Astrocyte of the cerebellum (primary cell): Measurements from ENCODE around the gene OPCML.

Source experiments
- DNase-seq: peaks from one replicate; pipeline ENCODE4 v3.0.0-alpha.2; 2011; ENCODE audit warnings: low read depth
- H3K4me3 ChIP-seq: 2 replicates; pipeline ENCODE4 v1.5.1; 2011; ENCODE audit warnings: mild to moderate bottlenecking, low read depth, low read length, moderate library complexity
- in situ Hi-C: cut with HindIII; loops from 2 replicates; pipeline ENCODE4 v1.10.0; 2017; ENCODE audit warnings: low sequenced_read_pairs
- TF ChIP-seq, protein P1 (sequence below): IDR thresholded peaks from 2 replicates; pipeline ENCODE4 v1.5.1; 2012; ENCODE audit warnings: low read length, low read depth, moderate library complexity, mild to moderate bottlenecking; ENCODE audit errors: missing control alignments

OPCML gene

GRCh38 chr11:132941761-132942160, 590.5 kb downstream of the OPCML start:
- in situ Hi-C loops, result no loop called here
- TF ChIP-seq, protein P1, sequence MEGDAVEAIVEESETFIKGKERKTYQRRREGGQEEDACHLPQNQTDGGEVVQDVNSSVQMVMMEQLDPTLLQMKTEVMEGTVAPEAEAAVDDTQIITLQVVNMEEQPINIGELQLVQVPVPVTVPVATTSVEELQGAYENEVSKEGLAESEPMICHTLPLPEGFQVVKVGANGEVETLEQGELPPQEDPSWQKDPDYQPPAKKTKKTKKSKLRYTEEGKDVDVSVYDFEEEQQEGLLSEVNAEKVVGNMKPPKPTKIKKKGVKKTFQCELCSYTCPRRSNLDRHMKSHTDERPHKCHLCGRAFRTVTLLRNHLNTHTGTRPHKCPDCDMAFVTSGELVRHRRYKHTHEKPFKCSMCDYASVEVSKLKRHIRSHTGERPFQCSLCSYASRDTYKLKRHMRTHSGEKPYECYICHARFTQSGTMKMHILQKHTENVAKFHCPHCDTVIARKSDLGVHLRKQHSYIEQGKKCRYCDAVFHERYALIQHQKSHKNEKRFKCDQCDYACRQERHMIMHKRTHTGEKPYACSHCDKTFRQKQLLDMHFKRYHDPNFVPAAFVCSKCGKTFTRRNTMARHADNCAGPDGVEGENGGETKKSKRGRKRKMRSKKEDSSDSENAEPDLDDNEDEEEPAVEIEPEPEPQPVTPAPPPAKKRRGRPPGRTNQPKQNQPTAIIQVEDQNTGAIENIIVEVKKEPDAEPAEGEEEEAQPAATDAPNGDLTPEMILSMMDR, result no peak
- DNase-seq, result no peak
- H3K4me3 ChIP-seq, result no peak overlapping the region

DNA sequence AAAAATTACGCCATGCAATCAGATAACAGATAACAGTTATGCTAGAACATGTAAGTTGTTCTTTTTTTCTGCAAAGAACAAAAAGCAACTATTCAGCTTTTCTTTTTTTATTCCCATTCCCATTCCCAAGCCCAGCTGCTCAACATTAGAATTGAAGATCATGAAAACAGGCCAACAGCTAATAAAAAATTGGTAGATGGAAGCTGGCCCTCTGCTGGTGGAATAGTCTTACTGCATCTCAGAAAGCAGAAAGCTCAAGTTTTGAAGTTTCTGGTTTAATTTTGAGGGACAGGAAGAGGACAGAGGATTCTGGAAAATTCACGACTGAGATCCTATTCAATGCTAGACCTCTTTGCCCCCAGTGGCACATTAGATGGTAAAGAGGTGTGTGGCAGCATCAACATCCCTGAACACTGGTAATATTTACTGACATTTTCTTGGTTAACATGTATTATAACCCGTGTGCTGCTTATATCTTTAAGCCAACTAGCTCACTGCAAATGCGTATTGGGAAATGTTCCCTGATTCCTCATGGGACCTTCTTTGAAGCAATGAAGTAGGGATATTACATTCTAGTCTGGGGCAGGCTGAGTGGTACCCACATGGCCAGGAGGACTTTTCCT, 591.2 kb downstream of the OPCML start:
- in situ Hi-C loops, result no loop called here
- peak; percentile 19 for DNase-seq
- TF ChIP-seq, protein P1, result peak; percentile 88
- H3K4me3 ChIP-seq, result no peak overlapping the region

DNA sequence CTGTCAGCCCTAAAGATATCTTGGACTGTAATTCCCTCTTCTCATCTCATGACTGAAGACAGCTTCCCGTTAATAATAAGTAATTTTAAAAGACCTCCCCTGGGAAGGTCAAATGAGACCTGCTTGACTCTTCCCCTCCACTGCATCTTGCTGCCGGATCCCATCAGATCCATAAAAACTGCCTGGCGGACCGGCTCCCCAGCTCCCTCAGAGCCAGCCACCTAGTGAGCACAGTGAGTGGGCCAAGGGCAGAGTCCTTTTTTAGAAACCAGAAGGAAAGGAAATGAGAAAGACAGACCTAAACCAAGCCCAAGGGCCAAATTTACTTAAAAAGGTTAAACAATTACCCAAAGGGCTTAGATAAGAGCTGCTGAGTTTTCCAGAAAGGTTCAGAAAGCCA, 595.3 kb downstream of the OPCML start:
- TF ChIP-seq, protein P1, result no peak
- in situ Hi-C loops, result no loop called here
- DNase-seq, result no peak
- H3K4me3 ChIP-seq, result no peak overlapping the region

GRCh38 chr11:132935383-132935782, 596.9 kb downstream of the OPCML start:
- DNase-seq, result no peak
- in situ Hi-C loops, result no loop called here
- H3K4me3 ChIP-seq, result no peak overlapping the region
- TF ChIP-seq, protein P1, result no peak

DNA sequence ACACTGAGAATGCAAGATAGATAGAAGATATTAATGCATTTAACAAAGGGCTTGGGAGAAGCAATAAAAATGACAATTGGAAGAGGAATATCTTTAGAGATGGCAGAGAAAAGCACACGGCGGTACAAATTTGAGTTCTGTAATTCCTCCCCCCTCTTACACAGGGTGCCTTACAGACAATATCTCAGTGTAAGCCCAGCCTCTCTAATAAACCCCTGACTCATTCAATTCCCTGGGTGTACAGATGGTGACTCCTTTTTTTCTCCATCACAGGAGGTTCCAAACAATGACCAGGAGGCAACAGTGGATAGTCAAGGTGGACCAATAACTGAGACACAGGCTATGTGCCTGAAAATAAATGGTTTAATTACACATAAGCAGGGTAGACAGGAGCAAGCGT, 598.6 kb downstream of the OPCML start:
- H3K4me3 ChIP-seq, result no peak overlapping the region
- TF ChIP-seq, protein P1, result no peak
- no peak for DNase-seq
- in situ Hi-C loops, result no loop called here

GRCh38 chr11:132925825-132926469, 606.4 kb downstream of the OPCML start:
- no peak for DNase-seq
- TF ChIP-seq, protein P1, result no peak
- in situ Hi-C loops, result no loop called here
- no peak overlapping the region for H3K4me3 ChIP-seq
